ENCODE results near the gene ABHD3.

ABHD3 gene, protein sequence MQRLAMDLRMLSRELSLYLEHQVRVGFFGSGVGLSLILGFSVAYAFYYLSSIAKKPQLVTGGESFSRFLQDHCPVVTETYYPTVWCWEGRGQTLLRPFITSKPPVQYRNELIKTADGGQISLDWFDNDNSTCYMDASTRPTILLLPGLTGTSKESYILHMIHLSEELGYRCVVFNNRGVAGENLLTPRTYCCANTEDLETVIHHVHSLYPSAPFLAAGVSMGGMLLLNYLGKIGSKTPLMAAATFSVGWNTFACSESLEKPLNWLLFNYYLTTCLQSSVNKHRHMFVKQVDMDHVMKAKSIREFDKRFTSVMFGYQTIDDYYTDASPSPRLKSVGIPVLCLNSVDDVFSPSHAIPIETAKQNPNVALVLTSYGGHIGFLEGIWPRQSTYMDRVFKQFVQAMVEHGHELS

GRCh38 chr18:21704603-21705364, at the start of gene ABHD3:
ABHD3 (minus strand) TSS chr18:21704774; CDS start chr18:21704665, 109 bp downstream.
- H3K36me3 ChIP-seq: peaks cover 18% of the 10 kb centered on the region
- H3K27ac ChIP-seq: peak within 1 kb of the TSS; percentile 88
- H3K9me3 ChIP-seq: no peaks in the 10 kb centered on the region
- peaks cover 20 to 31% of the 10 kb centered on the region in 2 experiments for H3K4me1 ChIP-seq (ENCODE audit: control insufficient read depth in 1 of 2, insufficient read depth in 1 of 2, low read depth in 1 of 2, low read length in 1 of 2)
- no peaks in the 10 kb centered on the region for H3K27me3 ChIP-seq
- TF ChIP-seq CTCF (IDR thresholded peaks at IDR 0.05): peak; percentile 93
- H3K4me3 ChIP-seq (ENCODE audit: low read depth in 1 of 2, low read length in 1 of 2): peak within 1 kb of the TSS; percentile 71 to 95

GRCh38 chr18:21747764-21748693, 43.5 kb upstream of the ABHD3 start:
- no peak overlapping the region for H3K27ac ChIP-seq
- no peaks in the 10 kb centered on the region for H3K36me3 ChIP-seq
- H3K27me3 ChIP-seq: no peaks in the 10 kb centered on the region
- no peak overlapping the region for H3K4me3 ChIP-seq (ENCODE audit: low read depth in 1 of 2, low read length in 1 of 2)
- TF ChIP-seq CTCF (IDR thresholded peaks at IDR 0.05): no peak
- H3K4me1 ChIP-seq (ENCODE audit: control insufficient read depth in 1 of 2, insufficient read depth in 1 of 2, low read depth in 1 of 2, low read length in 1 of 2): no peaks in the 10 kb centered on the region
- H3K9me3 ChIP-seq: no peaks in the 10 kb centered on the region

- no peak overlapping the region for H3K4me3 ChIP-seq (ENCODE audit: low read depth in 1 of 2, low read length in 1 of 2)
Measured at GRCh38 chr18:21747268-21747667, 42.7 kb upstream of the ABHD3 start.

DNA sequence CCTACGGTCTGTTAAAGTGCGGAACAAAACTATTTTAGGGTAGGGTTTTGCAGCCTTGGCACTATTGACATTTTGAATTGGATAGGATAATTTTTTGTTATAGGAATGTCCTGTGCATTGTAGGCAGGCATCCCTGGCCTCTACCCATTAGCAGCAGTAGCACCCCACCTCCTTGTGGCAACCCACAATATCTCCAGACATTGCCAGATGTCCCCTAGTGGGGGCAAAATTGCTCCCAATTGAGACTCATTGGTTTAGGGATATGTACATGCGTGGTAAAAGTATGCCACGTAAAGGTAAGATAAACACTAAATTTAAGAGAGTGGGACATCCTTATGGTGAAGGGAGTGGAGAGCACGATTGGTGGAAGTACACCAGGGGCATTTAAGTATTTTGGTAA, 40.7 kb upstream of the ABHD3 start:
- H3K4me3 ChIP-seq (ENCODE audit: low read depth in 1 of 2, low read length in 1 of 2): no peak overlapping the region
- no peak overlapping the region for H3K27ac ChIP-seq
- no peak for TF ChIP-seq CTCF (IDR thresholded peaks at IDR 0.05)
- H3K27me3 ChIP-seq: peaks cover 5% of the 10 kb centered on the region
- H3K36me3 ChIP-seq: no peaks in the 10 kb centered on the region
- H3K9me3 ChIP-seq: no peaks in the 10 kb centered on the region
- H3K4me1 ChIP-seq (ENCODE audit: control insufficient read depth in 1 of 2, insufficient read depth in 1 of 2, low read depth in 1 of 2, low read length in 1 of 2): peaks cover 10 to 13% of the 10 kb centered on the region in 2 experiments

More at GRCh38 chr18:21747268-21747667, 42.7 kb upstream of the ABHD3 start:
- H3K27ac ChIP-seq: no peak overlapping the region
- H3K4me1 ChIP-seq (ENCODE audit: control insufficient read depth in 1 of 2, insufficient read depth in 1 of 2, low read depth in 1 of 2, low read length in 1 of 2): peaks cover under 1 to 2% of the 10 kb centered on the region in 2 experiments
- TF ChIP-seq CTCF (IDR thresholded peaks at IDR 0.05): no peak
- H3K36me3 ChIP-seq: no peaks in the 10 kb centered on the region
- H3K9me3 ChIP-seq: no peaks in the 10 kb centered on the region
- H3K27me3 ChIP-seq: no peaks in the 10 kb centered on the region

Measured in neutrophil (primary cell).